ENCODE results near the gene GSTT2B.
"Not testable (repeated sequence)": the region's sequence is repeated elsewhere in the genome, so short reads cannot be mapped to it uniquely, and the experiment has no call there.

Gene GSTT2B

GRCh38 chr22:23961084-23961771, at the start of gene GSTT2B:
GSTT2B (minus strand) TSS chr22:23961195; CDS start chr22:23961131, 64 bp downstream.
- not testable (repeated sequence) for DNase-seq

GRCh38 chr22:24010018-24010391, 49.0 kb upstream of the GSTT2B start:
- no peak for DNase-seq

GRCh38 chr22:24009227-24010017, 48.4 kb upstream of the GSTT2B start:
- no peak for DNase-seq

- no peak for DNase-seq
Measured at GRCh38 chr22:24008381-24009226, 47.6 kb upstream of the GSTT2B start.

- DNase-seq, result no peak
Measured at GRCh38 chr22:24008022-24008283, 47.0 kb upstream of the GSTT2B start.

GRCh38 chr22:24007253-24008021, 46.4 kb upstream of the GSTT2B start:
- DNase-seq, result no peak

GRCh38 chr22:24006914-24007214, 45.9 kb upstream of the GSTT2B start:
- DNase-seq, result no peak

- no peak for DNase-seq
Measured at GRCh38 chr22:24006207-24006913, 45.4 kb upstream of the GSTT2B start.

GRCh38 chr22:24005201-24005600, 44.2 kb upstream of the GSTT2B start, which contains the start of gene GSTT4:
GSTT4 (minus strand) TSS chr22:24005453; CDS start chr22:24005356, 97 bp downstream.
- no peak for DNase-seq

- no peak for DNase-seq
Measured at GRCh38 chr22:24003887-24004286, 42.9 kb upstream of the GSTT2B start.

- DNase-seq, result no peak
Measured at GRCh38 chr22:24002851-24003250, 41.9 kb upstream of the GSTT2B start.

GRCh38 chr22:24002272-24002671, 41.3 kb upstream of the GSTT2B start:
- no peak for DNase-seq

GRCh38 chr22:24001314-24001713, 40.3 kb upstream of the GSTT2B start:
- no peak for DNase-seq

GRCh38 chr22:23999779-24000178, 38.8 kb upstream of the GSTT2B start:
- DNase-seq, result not testable (repeated sequence)

GRCh38 chr22:23997092-23997491, 36.1 kb upstream of the GSTT2B start:
- no peak for DNase-seq

GRCh38 chr22:23993581-23994177, 32.7 kb upstream of the GSTT2B start:
- DNase-seq, result not testable (repeated sequence)

GRCh38 chr22:23993080-23993479, 32.1 kb upstream of the GSTT2B start:
- not testable (repeated sequence) for DNase-seq

- DNase-seq, result not testable (repeated sequence)
Measured at GRCh38 chr22:23989583-23990244, 28.7 kb upstream of the GSTT2B start.

GRCh38 chr22:23986538-23987178, 25.7 kb upstream of the GSTT2B start:
- not testable (repeated sequence) for DNase-seq

GRCh38 chr22:23986089-23986488, 25.1 kb upstream of the GSTT2B start:
- DNase-seq, result not testable (repeated sequence)

GRCh38 chr22:23984430-23984829, 23.4 kb upstream of the GSTT2B start:
- DNase-seq, result no peak

Measured in DMS79 (cell line).